CD4-positive, alpha-beta memory T cell (primary cell): Measurements from ENCODE around the gene CPS1. TPM values are rescaled to one million over a fixed set of nuclear protein-coding genes. Genes with fewer than 3 reads are reported as not detected.

Experiments
- CTCF ChIA-PET: fragments of 350-600 bp; sonication (Branson Sonifier 250); formaldehyde crosslinking; loops from one replicate; lab custom pipeline; 2021; ENCODE audit warnings: inconsistent platforms; ENCODE audit not compliant: partially characterized antibody; lab: Charles Lee
- POLR2A ChIA-PET: fragments of 350-600 bp; sonication (Branson Sonifier 250); formaldehyde crosslinking; loops from one replicate; lab custom pipeline; 2021; ENCODE audit not compliant: partially characterized antibody; lab: Charles Lee
- DNase-seq, 5 donors: peaks; one replicate each; pipeline versions ENCODE4 v3.0.0 to v3.0.0-alpha.2; 2020 to 2022; ENCODE audit warnings: mixed read lengths in 1 of 5
- H3K27ac ChIP-seq: one replicate; pipeline ENCODE4 v1.7.0; 2013; ENCODE audit warnings: low read depth, low read length
- H3K27me3 ChIP-seq: 2 replicates; pipeline ENCODE4 v1.7.0; 2013; ENCODE audit warnings: mild to moderate bottlenecking, low read length, moderate library complexity; ENCODE audit not compliant: insufficient read depth
- H3K36me3 ChIP-seq: 2 replicates; pipeline ENCODE4 v1.7.0; 2013; ENCODE audit warnings: mild to moderate bottlenecking, low read length, moderate library complexity; ENCODE audit not compliant: insufficient read depth
- H3K4me1 ChIP-seq: 2 replicates; pipeline ENCODE4 v1.7.0; 2013; ENCODE audit warnings: mild to moderate bottlenecking, low read length, moderate library complexity; ENCODE audit not compliant: insufficient read depth
- H3K4me3 ChIP-seq, 2 donors: one replicate each; pipeline ENCODE4 v1.7.0; 2013; ENCODE audit warnings: low read length in 2 of 2, mild to moderate bottlenecking in 1 of 2
- H3K9me3 ChIP-seq, 2 donors: one replicate each; pipeline ENCODE4 v1.7.0; 2013; ENCODE audit warnings: low read length in 2 of 2, control low read depth in 1 of 2; ENCODE audit not compliant: control insufficient read depth in 1 of 2
- H3K27ac Mint-ChIP-seq, 7 donors: one replicate each; pipeline ENCODE4 v1.8.0; 2020 to 2021; ENCODE audit warnings: mixed read lengths in 7 of 7, mild to moderate bottlenecking in 6 of 7, inconsistent platforms in 3 of 7, moderate library complexity in 3 of 7
- H3K27me3 Mint-ChIP-seq, 2 donors: one replicate each; pipeline ENCODE4 v1.8.0; 2020 to 2021; ENCODE audit warnings: mixed read lengths in 2 of 2
- H3K36me3 Mint-ChIP-seq, 2 donors: one replicate each; pipeline ENCODE4 v1.8.0; 2020 to 2021; ENCODE audit warnings: mixed read lengths in 2 of 2, inconsistent platforms in 1 of 2, mild to moderate bottlenecking in 1 of 2
- H3K4me1 Mint-ChIP-seq, 4 donors: one replicate each; pipeline ENCODE4 v1.8.0; 2020 to 2021; ENCODE audit warnings: mixed read lengths in 4 of 4, mild to moderate bottlenecking in 1 of 4
- H3K4me3 Mint-ChIP-seq, 8 donors: one replicate each; pipeline ENCODE4 v1.8.0; 2020 to 2021; ENCODE audit warnings: mixed read lengths in 8 of 8, mild to moderate bottlenecking in 7 of 8, moderate library complexity in 6 of 8, inconsistent platforms in 3 of 8
- H3K9me3 Mint-ChIP-seq, 8 donors: one replicate each; pipeline ENCODE4 v1.8.0; 2020 to 2021; ENCODE audit warnings: mixed read lengths in 8 of 8, mild to moderate bottlenecking in 5 of 8, inconsistent platforms in 3 of 8, moderate library complexity in 1 of 8
- intact Hi-C: fragments of 100-400 bp; cut with micrococcal nuclease; formaldehyde crosslinking; loops from one replicate; pipeline ENCODE4 v1.15.1; 2023
- polyA plus RNA-seq, 2 donors: library from polyadenylated mRNA; unstranded; fragments of 300-500 nt; fragmentation: Illumina TruSeq; gene quantifications; one replicate each; pipeline ENCODE4 v1.2.3, GENCODE V29; 2021
- total RNA-seq, 2 experiments: library from RNA; stranded (reverse); gene quantifications; one replicate each; pipeline ENCODE4 v1.2.3, GENCODE V29; 2021

CPS1 gene
- total and polyA plus RNA-seq, 4 experiments from 2014 or later, result 0.44 TPM; not detected in 3

DNA sequence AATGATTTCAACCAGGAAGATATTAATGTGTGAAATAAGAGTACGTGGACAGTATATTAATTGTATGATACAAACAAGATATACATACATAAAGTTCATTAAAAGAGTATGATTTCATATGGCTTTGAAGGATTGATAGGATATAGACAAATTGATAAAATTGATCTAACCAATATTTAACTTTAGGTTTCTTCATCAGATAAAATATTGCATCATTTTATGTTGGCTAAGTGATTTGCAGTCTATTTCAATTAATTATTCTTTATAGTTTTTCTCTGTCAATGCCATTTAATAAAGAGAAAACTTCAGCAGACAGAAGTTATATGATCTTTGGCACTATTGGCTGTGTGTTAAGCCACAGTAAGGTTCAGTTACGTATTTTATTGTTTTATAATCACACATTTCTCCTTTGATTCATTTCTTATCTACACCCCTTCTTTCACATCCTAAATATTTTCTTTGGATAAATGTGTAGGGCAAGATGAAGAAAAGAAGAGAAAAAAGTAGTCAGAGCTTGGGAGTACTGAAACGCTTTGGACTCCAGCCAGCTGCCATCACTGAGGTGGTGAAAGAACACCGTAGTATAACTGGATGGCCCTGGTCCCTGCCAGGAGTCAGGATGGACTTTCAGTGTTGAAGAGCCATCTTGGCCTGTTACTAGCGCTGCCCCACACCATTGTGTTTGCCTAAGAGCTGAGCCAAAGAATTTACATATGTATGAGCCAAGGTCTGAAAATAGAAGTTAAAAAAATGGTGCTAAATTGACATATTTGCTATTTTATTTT lies 9.8 kb upstream of the CPS1 start:
- Histone ChIP-seq H3K9me3 (no peaks in the 10 kb centered on the region), H3K27ac (no peak overlapping the region), H3K4me3 (no peak overlapping the region), H3K27me3 (no peaks in the 10 kb centered on the region), H3K4me1 (no peaks in the 10 kb centered on the region), H3K36me3 (no peaks in the 10 kb centered on the region)
- Mint-ChIP-seq H3K4me3 (no peak overlapping the region), H3K27me3 (no peaks in the 10 kb centered on the region), H3K36me3 (no peaks in the 10 kb centered on the region), H3K4me1 (no peaks in the 10 kb centered on the region), H3K9me3 (no peaks in the 10 kb centered on the region), H3K27ac (no peak overlapping the region)
- DNase-seq, result no peak
- CTCF ChIA-PET, result no interaction called here
- intact Hi-C loops, result no loop called here
- POLR2A ChIA-PET, result no interaction called here

- Mint-ChIP-seq H3K4me1 (no peaks in the 10 kb centered on the region), H3K27ac (no peak overlapping the region), H3K36me3 (no peaks in the 10 kb centered on the region), H3K9me3 (no peaks in the 10 kb centered on the region), H3K27me3 (peaks cover 0 to 2% of the 10 kb centered on the region in 2 donors), H3K4me3 (no peak overlapping the region)
- intact Hi-C loops, result no loop called here
- Histone ChIP-seq H3K4me1 (no peaks in the 10 kb centered on the region), H3K4me3 (no peak overlapping the region), H3K27ac (no peak overlapping the region), H3K27me3 (no peaks in the 10 kb centered on the region), H3K9me3 (no peaks in the 10 kb centered on the region), H3K36me3 (no peaks in the 10 kb centered on the region)
- ChIA-PET POLR2A (no interaction called here), CTCF (no interaction called here)
- DNase-seq, result no peak
Measured at GRCh38 chr2:210548031-210548430, 8.4 kb upstream of the CPS1 start.

GRCh38 chr2:210548878-210549384 lies 7.5 kb upstream of the CPS1 start:
- Histone ChIP-seq H3K4me1 (no peaks in the 10 kb centered on the region), H3K9me3 (no peaks in the 10 kb centered on the region), H3K4me3 (no peak overlapping the region), H3K36me3 (no peaks in the 10 kb centered on the region), H3K27ac (no peak overlapping the region), H3K27me3 (no peaks in the 10 kb centered on the region)
- Mint-ChIP-seq H3K27ac (no peak overlapping the region), H3K36me3 (no peaks in the 10 kb centered on the region), H3K27me3 (peaks cover 0 to 2% of the 10 kb centered on the region in 2 donors), H3K9me3 (no peaks in the 10 kb centered on the region), H3K4me1 (no peaks in the 10 kb centered on the region), H3K4me3 (no peak overlapping the region)
- ChIA-PET CTCF (no interaction called here), POLR2A (no interaction called here)
- no peak for DNase-seq
- intact Hi-C loops, result no loop called here

GRCh38 chr2:210551001-210551400 lies 5.4 kb upstream of the CPS1 start:
- peaks cover 2 to 5% of the 10 kb centered on the region in 2 donors for H3K27me3 Mint-ChIP-seq
- POLR2A ChIA-PET, result no interaction called here

DNA sequence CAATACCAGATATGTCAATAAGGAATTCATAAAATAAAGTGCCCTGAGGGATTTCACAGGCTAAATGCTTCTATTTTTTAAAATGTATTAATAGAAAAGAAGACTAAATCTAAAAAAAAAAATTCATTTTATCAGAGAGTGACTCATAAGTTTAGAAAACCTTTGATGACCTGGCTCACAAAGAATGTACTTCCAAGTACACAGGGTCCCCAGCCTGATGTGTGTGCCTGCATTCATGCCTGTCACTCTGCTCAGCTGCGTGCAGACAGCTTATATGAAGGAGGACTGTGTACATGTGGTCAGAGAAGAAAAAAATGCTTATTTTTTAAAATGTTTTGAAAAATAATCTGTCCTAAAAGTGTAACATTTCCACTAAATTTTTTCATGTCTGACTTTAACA lies 3.0 kb upstream of the CPS1 start:
- Histone ChIP-seq H3K27me3 (no peaks in the 10 kb centered on the region), H3K4me1 (no peaks in the 10 kb centered on the region), H3K9me3 (no peaks in the 10 kb centered on the region), H3K4me3 (no peak overlapping the region), H3K27ac (no peak overlapping the region), H3K36me3 (no peaks in the 10 kb centered on the region)
- H3K9me3 Mint-ChIP-seq, result peaks cover 0 to 3% (median 0%) of the 10 kb centered on the region in 8 donors
- ChIA-PET CTCF (no interaction called here), POLR2A (no interaction called here)
- H3K27me3 Mint-ChIP-seq, result peaks cover 4 to 5% of the 10 kb centered on the region in 2 donors
- no peaks in the 10 kb centered on the region for H3K36me3 Mint-ChIP-seq
- no peak overlapping the region for H3K27ac Mint-ChIP-seq
- intact Hi-C loops, result no loop called here
- H3K4me3 Mint-ChIP-seq, result no peak overlapping the region
- DNase-seq, result no peak
- no peaks in the 10 kb centered on the region for H3K4me1 Mint-ChIP-seq

More at GRCh38 chr2:210551001-210551400, 5.4 kb upstream of the CPS1 start:
- Mint-ChIP-seq H3K27ac (no peak overlapping the region), H3K36me3 (no peaks in the 10 kb centered on the region), H3K4me1 (no peaks in the 10 kb centered on the region), H3K4me3 (no peak overlapping the region), H3K9me3 (peaks cover 0 to 2% (median 0%) of the 10 kb centered on the region in 8 donors)
- Histone ChIP-seq H3K4me3 (no peak overlapping the region), H3K27ac (no peak overlapping the region), H3K4me1 (no peaks in the 10 kb centered on the region), H3K27me3 (no peaks in the 10 kb centered on the region), H3K36me3 (no peaks in the 10 kb centered on the region), H3K9me3 (no peaks in the 10 kb centered on the region)
- intact Hi-C loops, result no loop called here
- DNase-seq, result no peak
- CTCF ChIA-PET, result no interaction called here

DNA sequence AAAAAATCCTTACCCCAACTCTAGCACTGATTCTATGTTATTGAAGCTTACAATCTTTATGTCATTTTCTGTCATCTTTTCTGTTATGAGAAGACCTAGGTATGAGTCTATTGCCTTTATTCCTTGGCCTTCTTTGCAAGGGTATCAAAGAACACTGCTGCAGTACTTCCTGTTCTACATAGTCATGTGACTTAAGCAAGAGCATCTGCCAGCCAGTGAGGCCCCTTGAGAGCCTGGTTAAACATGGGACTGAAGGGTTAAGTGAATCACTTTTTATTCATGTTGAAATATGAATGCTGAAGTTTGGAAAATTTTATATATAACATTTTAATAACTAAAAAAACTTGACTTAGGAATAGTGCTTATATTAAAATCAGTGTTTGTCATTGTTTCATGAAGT lies 844 bp upstream of the CPS1 start:
- ChIA-PET CTCF (no interaction called here), POLR2A (no interaction called here)
- Mint-ChIP-seq H3K27ac (no peak overlapping the region), H3K4me1 (no peaks in the 10 kb centered on the region), H3K36me3 (no peaks in the 10 kb centered on the region), H3K27me3 (peaks cover 4 to 5% of the 10 kb centered on the region in 2 donors), H3K9me3 (peaks cover 0 to 4% (median 0%) of the 10 kb centered on the region in 8 donors), H3K4me3 (no peak overlapping the region)
- Histone ChIP-seq H3K4me1 (no peaks in the 10 kb centered on the region), H3K36me3 (no peaks in the 10 kb centered on the region), H3K27ac (no peak overlapping the region), H3K4me3 (no peak overlapping the region), H3K9me3 (no peaks in the 10 kb centered on the region), H3K27me3 (no peaks in the 10 kb centered on the region)
- intact Hi-C loops, result no loop called here
- DNase-seq, result no peak

DNA sequence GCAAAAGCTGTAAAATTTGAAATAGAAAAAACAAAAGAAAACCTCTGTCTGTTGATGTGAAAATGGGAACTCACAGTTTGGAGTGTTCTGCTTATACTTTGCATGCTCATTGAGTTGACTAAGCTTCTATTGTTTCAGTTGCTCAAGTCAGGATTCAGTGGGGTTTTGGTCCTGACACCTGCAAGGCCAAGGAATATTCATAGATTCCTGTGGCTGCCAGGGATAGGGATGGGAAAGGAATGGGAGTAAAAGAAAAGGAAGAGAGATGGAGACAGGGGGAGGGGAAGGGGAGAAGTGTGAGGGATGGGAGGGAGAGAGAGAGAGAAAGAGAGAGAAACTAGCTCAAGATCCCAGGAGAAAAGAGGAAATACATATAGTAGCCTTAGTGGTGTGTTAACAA lies 1.3 kb downstream of the CPS1 start:
- Mint-ChIP-seq H3K4me1 (no peaks in the 10 kb centered on the region), H3K27me3 (peaks cover 2 to 4% of the 10 kb centered on the region in 2 donors), H3K4me3 (no peak overlapping the region), H3K9me3 (peaks cover 0 to 4% (median 0%) of the 10 kb centered on the region in 8 donors), H3K27ac (no peak overlapping the region), H3K36me3 (no peaks in the 10 kb centered on the region)
- Histone ChIP-seq H3K4me3 (no peak overlapping the region), H3K9me3 (no peaks in the 10 kb centered on the region), H3K36me3 (no peaks in the 10 kb centered on the region), H3K27me3 (no peaks in the 10 kb centered on the region), H3K4me1 (no peaks in the 10 kb centered on the region), H3K27ac (no peak overlapping the region)
- no peak for DNase-seq
- intact Hi-C loops, result no loop called here
- ChIA-PET CTCF (interaction anchor here (1.1 to 1.9 kb wide), 2 partner anchors 13 to 26 kb away, joined by 3 to 5 read pairs; no protein-coding TSS in a partner anchor), POLR2A (no interaction called here)
